ENCODE data around the gene PTPRG. TPM values are rescaled to one million over a fixed set of nuclear protein-coding genes. Genes with fewer than 3 reads are reported as not detected.

The PTPRG gene
- total RNA-seq, 1 experiment from 2014 or later, result 0.74 TPM

DNA sequence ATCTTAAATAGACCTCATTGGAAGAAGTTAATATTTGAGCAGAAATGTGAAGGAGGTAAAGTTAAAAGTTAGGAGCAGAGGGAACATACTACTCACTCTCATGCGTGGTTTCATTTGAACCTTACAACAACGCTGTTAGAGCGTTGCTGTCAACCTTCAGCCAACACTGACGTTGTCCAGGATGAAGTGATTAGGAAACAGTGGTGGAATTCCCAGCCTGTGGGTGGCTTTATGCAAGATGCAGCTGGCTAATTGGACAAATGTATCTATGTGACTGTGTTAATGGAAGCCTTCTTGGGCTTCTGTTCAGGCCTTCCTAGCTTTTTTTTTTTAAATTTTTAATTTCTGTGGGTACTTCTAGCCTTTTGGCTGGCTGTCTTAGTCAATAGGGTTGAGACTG is 40.5 kb downstream of the PTPRG start:
- in situ Hi-C loops (cut with HindIII; ENCODE audit: low pct_unique_long_range_greater_than_20kb, low sequenced_read_pairs), result no loop called here
- Histone ChIP-seq H3K27ac (ENCODE audit: low read length) (no peak overlapping the region), H3K36me3 (ENCODE audit: control insufficient read depth, insufficient read depth, low read length) (no peaks in the 10 kb centered on the region), H3K27me3 (ENCODE audit: control insufficient read depth, insufficient read depth, low read length) (no peaks in the 10 kb centered on the region), H3K4me1 (ENCODE audit: control insufficient read depth, insufficient read depth, low read length) (no peaks in the 10 kb centered on the region), H3K4me3 (ENCODE audit: low read depth in 2 of 2, low read length in 2 of 2) (no peak overlapping the region), H3K9me3 (ENCODE audit: control insufficient read depth, insufficient read depth, low read depth, low read length) (no peaks in the 10 kb centered on the region)
- ATAC-seq (no peak), DNase-seq (ENCODE audit: low read depth, low spot score) (no peak)
- POLR2A ChIA-PET, result no interaction called here
- no peak for TF ChIP-seq SIN3A (IDR thresholded peaks at IDR 0.05; ENCODE audit: borderline replicate concordance, insufficient read depth, low read depth, low read length)
- no peak for TF ChIP-seq TCF7L2 (IDR thresholded peaks at IDR 0.05; ENCODE audit: low read depth, low read length)
- no peak for TF ChIP-seq POLR2AphosphoS5 (IDR thresholded peaks at IDR 0.05; ENCODE audit: low read depth, low read length)
- TF ChIP-seq, protein P1, sequence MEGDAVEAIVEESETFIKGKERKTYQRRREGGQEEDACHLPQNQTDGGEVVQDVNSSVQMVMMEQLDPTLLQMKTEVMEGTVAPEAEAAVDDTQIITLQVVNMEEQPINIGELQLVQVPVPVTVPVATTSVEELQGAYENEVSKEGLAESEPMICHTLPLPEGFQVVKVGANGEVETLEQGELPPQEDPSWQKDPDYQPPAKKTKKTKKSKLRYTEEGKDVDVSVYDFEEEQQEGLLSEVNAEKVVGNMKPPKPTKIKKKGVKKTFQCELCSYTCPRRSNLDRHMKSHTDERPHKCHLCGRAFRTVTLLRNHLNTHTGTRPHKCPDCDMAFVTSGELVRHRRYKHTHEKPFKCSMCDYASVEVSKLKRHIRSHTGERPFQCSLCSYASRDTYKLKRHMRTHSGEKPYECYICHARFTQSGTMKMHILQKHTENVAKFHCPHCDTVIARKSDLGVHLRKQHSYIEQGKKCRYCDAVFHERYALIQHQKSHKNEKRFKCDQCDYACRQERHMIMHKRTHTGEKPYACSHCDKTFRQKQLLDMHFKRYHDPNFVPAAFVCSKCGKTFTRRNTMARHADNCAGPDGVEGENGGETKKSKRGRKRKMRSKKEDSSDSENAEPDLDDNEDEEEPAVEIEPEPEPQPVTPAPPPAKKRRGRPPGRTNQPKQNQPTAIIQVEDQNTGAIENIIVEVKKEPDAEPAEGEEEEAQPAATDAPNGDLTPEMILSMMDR (IDR thresholded peaks at IDR 0.05), result no peak
- no peak for TF ChIP-seq REST (IDR thresholded peaks at IDR 0.05; ENCODE audit: insufficient read depth in 1 of 2, low read depth in 2 of 2, low read length in 1 of 2)
- CTCF ChIA-PET, result no interaction called here
- no TSS peak for BruUV-seq (replicated peaks)
- intact Hi-C loops (cut with micrococcal nuclease; ENCODE audit: unreplicated experiment), result no loop called here

DNA sequence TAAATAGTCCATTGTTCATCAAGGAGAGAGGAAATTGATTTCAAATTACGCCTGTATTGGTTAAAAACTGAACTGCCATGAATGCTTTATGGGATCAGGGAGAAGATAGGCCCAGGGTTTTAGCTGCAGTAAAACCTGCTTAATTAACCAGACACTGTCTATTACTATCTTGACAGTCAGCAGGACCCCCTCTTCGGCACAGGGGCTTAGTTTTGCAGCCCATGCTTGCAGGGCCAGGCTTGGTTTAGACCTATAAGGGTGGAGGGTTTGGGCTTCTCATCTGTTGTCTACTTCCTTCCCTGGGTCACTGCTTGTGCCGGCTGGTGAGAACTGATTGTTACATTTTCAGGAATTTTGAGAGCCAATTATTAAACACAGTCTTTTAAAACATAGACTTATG is 41.1 kb downstream of the PTPRG start:
- no peak for ATAC-seq
- CTCF ChIA-PET, result no interaction called here
- no peaks in the 10 kb centered on the region for H3K27me3 ChIP-seq (ENCODE audit: control insufficient read depth, insufficient read depth, low read length)

More for the DNA sequence above, 41.1 kb downstream of the PTPRG start:
- H3K9me3 ChIP-seq (ENCODE audit: control insufficient read depth, insufficient read depth, low read depth, low read length), result no peaks in the 10 kb centered on the region
- H3K27ac ChIP-seq (ENCODE audit: low read length), result no peak overlapping the region
- no peak for DNase-seq (ENCODE audit: low read depth, low spot score)
- intact Hi-C loops (cut with micrococcal nuclease; ENCODE audit: unreplicated experiment) (no loop called here), in situ Hi-C loops (cut with HindIII; ENCODE audit: low pct_unique_long_range_greater_than_20kb, low sequenced_read_pairs) (no loop called here)
- TF ChIP-seq TCF7L2 (IDR thresholded peaks at IDR 0.05; ENCODE audit: low read depth, low read length) (no peak), REST (IDR thresholded peaks at IDR 0.05; ENCODE audit: insufficient read depth in 1 of 2, low read depth in 2 of 2, low read length in 1 of 2) (no peak), POLR2AphosphoS5 (IDR thresholded peaks at IDR 0.05; ENCODE audit: low read depth, low read length) (no peak), SIN3A (IDR thresholded peaks at IDR 0.05; ENCODE audit: borderline replicate concordance, insufficient read depth, low read depth, low read length) (no peak)
- TF ChIP-seq, protein P1 (IDR thresholded peaks at IDR 0.05), result no peak
- BruUV-seq (replicated peaks), result no TSS peak
- POLR2A ChIA-PET, result no interaction called here
- H3K4me1 ChIP-seq (ENCODE audit: control insufficient read depth, insufficient read depth, low read length), result no peaks in the 10 kb centered on the region
- H3K4me3 ChIP-seq (ENCODE audit: low read depth in 2 of 2, low read length in 2 of 2), result no peak overlapping the region
- no peaks in the 10 kb centered on the region for H3K36me3 ChIP-seq (ENCODE audit: control insufficient read depth, insufficient read depth, low read length)

All from Panc1 (cell line).